ENCODE data around the gene NCOA1. TPM values are rescaled to one million over a fixed set of nuclear protein-coding genes. Genes with fewer than 3 reads are reported as not detected.

Gene NCOA1
- total RNA-seq, 1 experiment from 2014 or later, result 24.6 TPM

DNA sequence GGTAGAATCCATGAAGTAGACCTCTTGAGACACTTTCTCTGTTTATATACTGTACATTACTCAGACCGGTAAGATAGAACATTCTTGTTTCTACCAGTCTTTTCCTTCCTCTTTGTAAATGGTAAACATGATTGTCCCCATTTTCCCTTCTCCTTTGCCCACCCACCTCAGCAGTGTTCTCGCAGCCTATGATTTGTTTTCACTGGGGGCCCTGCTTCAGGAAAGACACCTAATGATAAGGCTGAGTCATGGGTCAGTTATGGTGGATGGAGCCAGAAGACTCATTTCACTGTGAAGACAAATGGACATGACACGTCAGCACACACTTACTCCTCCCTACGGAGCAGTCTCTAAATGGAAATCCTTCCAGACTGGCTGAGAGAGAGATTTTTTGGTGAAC is 325.8 kb downstream of the NCOA1 start:
- in situ Hi-C loops (cut with HindIII; ENCODE audit: low pct_unique_long_range_greater_than_20kb, low sequenced_read_pairs) (no loop called here), intact Hi-C loops (cut with micrococcal nuclease; ENCODE audit: unreplicated experiment) (no loop called here)
- Histone ChIP-seq H3K4me1 (ENCODE audit: control insufficient read depth, insufficient read depth, low read length) (no peaks in the 10 kb centered on the region), H3K36me3 (ENCODE audit: control insufficient read depth, insufficient read depth, low read length) (peaks cover 21% of the 10 kb centered on the region), H3K27ac (ENCODE audit: low read length) (no peak overlapping the region), H3K9me3 (ENCODE audit: control insufficient read depth, insufficient read depth, low read depth, low read length) (no peaks in the 10 kb centered on the region), H3K4me3 (ENCODE audit: low read depth in 2 of 2, low read length in 2 of 2) (no peak overlapping the region), H3K27me3 (ENCODE audit: control insufficient read depth, insufficient read depth, low read length) (no peaks in the 10 kb centered on the region)
- DNase-seq (ENCODE audit: low read depth, low spot score) (no peak), ATAC-seq (no peak)
- TF ChIP-seq SIN3A (IDR thresholded peaks at IDR 0.05; ENCODE audit: borderline replicate concordance, insufficient read depth, low read depth, low read length) (no peak), TCF7L2 (IDR thresholded peaks at IDR 0.05; ENCODE audit: low read depth, low read length) (no peak), POLR2AphosphoS5 (IDR thresholded peaks at IDR 0.05; ENCODE audit: low read depth, low read length) (no peak)
- TF ChIP-seq, protein P1, sequence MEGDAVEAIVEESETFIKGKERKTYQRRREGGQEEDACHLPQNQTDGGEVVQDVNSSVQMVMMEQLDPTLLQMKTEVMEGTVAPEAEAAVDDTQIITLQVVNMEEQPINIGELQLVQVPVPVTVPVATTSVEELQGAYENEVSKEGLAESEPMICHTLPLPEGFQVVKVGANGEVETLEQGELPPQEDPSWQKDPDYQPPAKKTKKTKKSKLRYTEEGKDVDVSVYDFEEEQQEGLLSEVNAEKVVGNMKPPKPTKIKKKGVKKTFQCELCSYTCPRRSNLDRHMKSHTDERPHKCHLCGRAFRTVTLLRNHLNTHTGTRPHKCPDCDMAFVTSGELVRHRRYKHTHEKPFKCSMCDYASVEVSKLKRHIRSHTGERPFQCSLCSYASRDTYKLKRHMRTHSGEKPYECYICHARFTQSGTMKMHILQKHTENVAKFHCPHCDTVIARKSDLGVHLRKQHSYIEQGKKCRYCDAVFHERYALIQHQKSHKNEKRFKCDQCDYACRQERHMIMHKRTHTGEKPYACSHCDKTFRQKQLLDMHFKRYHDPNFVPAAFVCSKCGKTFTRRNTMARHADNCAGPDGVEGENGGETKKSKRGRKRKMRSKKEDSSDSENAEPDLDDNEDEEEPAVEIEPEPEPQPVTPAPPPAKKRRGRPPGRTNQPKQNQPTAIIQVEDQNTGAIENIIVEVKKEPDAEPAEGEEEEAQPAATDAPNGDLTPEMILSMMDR (IDR thresholded peaks at IDR 0.05), result no peak
- TF ChIP-seq, protein P2, sequence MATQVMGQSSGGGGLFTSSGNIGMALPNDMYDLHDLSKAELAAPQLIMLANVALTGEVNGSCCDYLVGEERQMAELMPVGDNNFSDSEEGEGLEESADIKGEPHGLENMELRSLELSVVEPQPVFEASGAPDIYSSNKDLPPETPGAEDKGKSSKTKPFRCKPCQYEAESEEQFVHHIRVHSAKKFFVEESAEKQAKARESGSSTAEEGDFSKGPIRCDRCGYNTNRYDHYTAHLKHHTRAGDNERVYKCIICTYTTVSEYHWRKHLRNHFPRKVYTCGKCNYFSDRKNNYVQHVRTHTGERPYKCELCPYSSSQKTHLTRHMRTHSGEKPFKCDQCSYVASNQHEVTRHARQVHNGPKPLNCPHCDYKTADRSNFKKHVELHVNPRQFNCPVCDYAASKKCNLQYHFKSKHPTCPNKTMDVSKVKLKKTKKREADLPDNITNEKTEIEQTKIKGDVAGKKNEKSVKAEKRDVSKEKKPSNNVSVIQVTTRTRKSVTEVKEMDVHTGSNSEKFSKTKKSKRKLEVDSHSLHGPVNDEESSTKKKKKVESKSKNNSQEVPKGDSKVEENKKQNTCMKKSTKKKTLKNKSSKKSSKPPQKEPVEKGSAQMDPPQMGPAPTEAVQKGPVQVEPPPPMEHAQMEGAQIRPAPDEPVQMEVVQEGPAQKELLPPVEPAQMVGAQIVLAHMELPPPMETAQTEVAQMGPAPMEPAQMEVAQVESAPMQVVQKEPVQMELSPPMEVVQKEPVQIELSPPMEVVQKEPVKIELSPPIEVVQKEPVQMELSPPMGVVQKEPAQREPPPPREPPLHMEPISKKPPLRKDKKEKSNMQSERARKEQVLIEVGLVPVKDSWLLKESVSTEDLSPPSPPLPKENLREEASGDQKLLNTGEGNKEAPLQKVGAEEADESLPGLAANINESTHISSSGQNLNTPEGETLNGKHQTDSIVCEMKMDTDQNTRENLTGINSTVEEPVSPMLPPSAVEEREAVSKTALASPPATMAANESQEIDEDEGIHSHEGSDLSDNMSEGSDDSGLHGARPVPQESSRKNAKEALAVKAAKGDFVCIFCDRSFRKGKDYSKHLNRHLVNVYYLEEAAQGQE (IDR thresholded peaks at IDR 0.05; ENCODE audit: insufficient read depth in 1 of 2, low read depth in 2 of 2, low read length in 1 of 2), result no peak
- CTCF ChIA-PET, result no interaction called here
- BruUV-seq (replicated peaks), result no TSS peak
- POLR2A ChIA-PET, result no interaction called here

DNA sequence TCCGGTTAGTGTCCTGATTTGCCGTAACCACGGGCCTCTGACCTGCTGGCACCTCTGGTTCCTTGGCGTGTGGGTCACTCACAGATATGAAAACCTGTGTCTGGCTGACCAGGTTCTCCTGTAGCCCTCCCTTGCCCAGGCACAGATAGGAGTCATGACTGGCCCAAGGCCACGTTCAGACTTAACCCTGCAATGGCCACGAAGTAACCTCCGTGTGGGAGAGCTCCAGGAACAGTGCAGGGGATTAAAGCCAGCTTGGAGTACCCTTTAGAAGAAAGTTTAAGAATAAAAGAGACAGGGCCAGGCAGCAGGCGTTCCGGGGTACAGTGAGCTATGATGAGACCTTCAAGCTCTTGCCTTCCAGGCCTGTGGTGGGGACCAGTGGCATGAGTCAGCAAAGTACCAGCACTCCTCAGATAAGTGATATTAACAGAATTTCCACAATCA is 327.7 kb downstream of the NCOA1 start:
- H3K27me3 ChIP-seq (ENCODE audit: control insufficient read depth, insufficient read depth, low read length), result no peaks in the 10 kb centered on the region
- no peak for DNase-seq (ENCODE audit: low read depth, low spot score)
- CTCF ChIA-PET, result interaction anchor here (0.6 kb wide), 1 partner anchor 481 kb away, joined by 7 read pairs; no protein-coding TSS in a partner anchor
- in situ Hi-C loops (cut with HindIII; ENCODE audit: low pct_unique_long_range_greater_than_20kb, low sequenced_read_pairs), result no loop called here
- TF ChIP-seq POLR2AphosphoS5 (IDR thresholded peaks at IDR 0.05; ENCODE audit: low read depth, low read length) (no peak), SIN3A (IDR thresholded peaks at IDR 0.05; ENCODE audit: borderline replicate concordance, insufficient read depth, low read depth, low read length) (no peak), TCF7L2 (IDR thresholded peaks at IDR 0.05; ENCODE audit: low read depth, low read length) (no peak)
- TF ChIP-seq, protein P1 (IDR thresholded peaks at IDR 0.05), result no peak
- TF ChIP-seq, protein P2 (IDR thresholded peaks at IDR 0.05; ENCODE audit: insufficient read depth in 1 of 2, low read depth in 2 of 2, low read length in 1 of 2), result no peak
- no peak for ATAC-seq
- peaks cover 21% of the 10 kb centered on the region for H3K36me3 ChIP-seq (ENCODE audit: control insufficient read depth, insufficient read depth, low read length)
- H3K4me1 ChIP-seq (ENCODE audit: control insufficient read depth, insufficient read depth, low read length), result no peaks in the 10 kb centered on the region
- intact Hi-C loops (cut with micrococcal nuclease; ENCODE audit: unreplicated experiment), result no loop called here
- H3K27ac ChIP-seq (ENCODE audit: low read length), result no peak overlapping the region; the same call in 1 of the 2 replicates
- BruUV-seq (replicated peaks), result no TSS peak
- H3K9me3 ChIP-seq (ENCODE audit: control insufficient read depth, insufficient read depth, low read depth, low read length), result no peaks in the 10 kb centered on the region
- H3K4me3 ChIP-seq (ENCODE audit: low read depth in 2 of 2, low read length in 2 of 2), result no peak overlapping the region
- POLR2A ChIA-PET, result interaction anchor here (0.6 kb wide), 1 partner anchor 311 kb away, joined by 7 read pairs; no protein-coding TSS in a partner anchor

Measured in Panc1 (cell line).